Endothelial cell of umbilical vein (primary cell): Measurements from ENCODE around the gene SHISA5.

Source experiments
- CTCF ChIP-seq, 2 donors: IDR thresholded peaks; 1 replicate in 1 of 2; 2 replicates in 1 of 2; pipeline ENCODE4 v1.5.1; 2011; ENCODE audit warnings: low read length in 2 of 2, mild to moderate bottlenecking in 2 of 2, moderate library complexity in 2 of 2, control low read depth in 1 of 2, inconsistent platforms in 1 of 2, low read depth in 1 of 2; ENCODE audit not compliant: insufficient read depth in 1 of 2; ENCODE audit errors: extremely low read depth in 1 of 2
- EZH2 ChIP-seq: IDR thresholded peaks from 2 replicates; pipeline ENCODE4 v1.6.1; 2012; ENCODE audit warnings: borderline replicate concordance, low read depth, mild to moderate bottlenecking, moderate library complexity, low read length, inconsistent platforms; ENCODE audit not compliant: severe bottlenecking
- MAX ChIP-seq: IDR thresholded peaks from 2 replicates; pipeline ENCODE4 v1.6.1; 2011; ENCODE audit not compliant: insufficient read depth, insufficient read length
- POLR2A ChIP-seq: IDR thresholded peaks from 2 replicates; pipeline ENCODE4 v1.6.1; 2012; ENCODE audit warnings: low read depth, mild to moderate bottlenecking, control low read depth, low read length

- TF ChIP-seq POLR2A = no peak
- TF ChIP-seq CTCF (IDR thresholded peaks at IDR 0.05; ENCODE audit: extremely low read depth in 1 of 2, insufficient read depth in 1 of 2, low read depth in 1 of 2, low read length in 2 of 2) = no peak
- TF ChIP-seq EZH2 = no peak
- TF ChIP-seq MAX = no peak
Measured at GRCh38 chr3:48436477-48436787, 67.5 kb downstream of the SHISA5 start.
